Measurements from ENCODE around the gene CLIC1. TPM values are rescaled to one million over a fixed set of nuclear protein-coding genes. Genes with fewer than 3 reads are reported as not detected.

Gene CLIC1
- total and polyA plus RNA-seq, 2 experiments from 2014 or later = 463 to 599 TPM

DNA sequence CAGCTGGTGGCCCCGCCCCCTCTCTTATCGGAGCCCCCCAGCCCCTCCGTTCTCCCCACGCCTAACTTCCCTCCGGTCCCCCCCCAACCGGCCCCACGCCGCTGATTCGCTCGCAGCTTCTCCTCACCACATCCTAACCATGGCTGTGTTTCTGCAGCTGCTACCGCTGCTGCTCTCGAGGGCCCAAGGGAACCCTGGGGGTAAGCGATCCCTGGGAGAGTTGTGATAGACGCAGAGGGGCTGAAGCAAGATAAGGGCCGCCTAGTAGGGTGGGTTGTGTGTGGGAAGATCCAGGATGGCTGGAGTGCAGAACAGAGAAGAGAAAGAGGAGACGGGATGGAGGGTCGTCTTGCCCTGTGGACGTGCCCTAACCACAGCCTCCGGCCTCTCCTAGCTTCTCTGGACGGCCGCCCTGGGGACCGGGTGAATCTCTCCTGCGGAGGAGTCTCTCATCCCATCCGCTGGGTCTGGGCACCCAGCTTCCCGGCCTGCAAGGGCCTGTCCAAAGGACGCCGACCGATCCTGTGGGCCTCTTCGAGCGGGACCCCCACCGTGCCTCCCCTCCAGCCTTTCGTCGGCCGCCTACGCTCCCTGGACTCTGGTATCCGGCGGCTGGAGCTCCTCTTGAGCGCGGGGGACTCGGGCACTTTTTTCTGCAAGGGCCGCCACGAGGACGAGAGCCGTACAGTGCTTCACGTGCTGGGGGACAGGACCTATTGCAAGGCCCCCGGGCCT, 12.9 kb downstream of the CLIC1 start, which contains the start of gene MPIG6B:
MPIG6B (plus strand) TSS at position 129 of the 735 bp plus-strand sequence; CDS start at position 140, 11 bp downstream.
- no peaks in the 10 kb centered on the region for H3K9me3 ChIP-seq (ENCODE audit: low read depth)
- no peaks in the 10 kb centered on the region for H3K4me1 ChIP-seq (ENCODE audit: insufficient read depth)
- no peak for TF ChIP-seq EZH2 (IDR thresholded peaks at IDR 0.05; ENCODE audit: borderline replicate concordance)
- no peak for TF ChIP-seq EZH2phosphoT487 (IDR thresholded peaks at IDR 0.05; ENCODE audit: low read depth, severe bottlenecking, unreplicated experiment)
- TF ChIP-seq, protein P1, sequence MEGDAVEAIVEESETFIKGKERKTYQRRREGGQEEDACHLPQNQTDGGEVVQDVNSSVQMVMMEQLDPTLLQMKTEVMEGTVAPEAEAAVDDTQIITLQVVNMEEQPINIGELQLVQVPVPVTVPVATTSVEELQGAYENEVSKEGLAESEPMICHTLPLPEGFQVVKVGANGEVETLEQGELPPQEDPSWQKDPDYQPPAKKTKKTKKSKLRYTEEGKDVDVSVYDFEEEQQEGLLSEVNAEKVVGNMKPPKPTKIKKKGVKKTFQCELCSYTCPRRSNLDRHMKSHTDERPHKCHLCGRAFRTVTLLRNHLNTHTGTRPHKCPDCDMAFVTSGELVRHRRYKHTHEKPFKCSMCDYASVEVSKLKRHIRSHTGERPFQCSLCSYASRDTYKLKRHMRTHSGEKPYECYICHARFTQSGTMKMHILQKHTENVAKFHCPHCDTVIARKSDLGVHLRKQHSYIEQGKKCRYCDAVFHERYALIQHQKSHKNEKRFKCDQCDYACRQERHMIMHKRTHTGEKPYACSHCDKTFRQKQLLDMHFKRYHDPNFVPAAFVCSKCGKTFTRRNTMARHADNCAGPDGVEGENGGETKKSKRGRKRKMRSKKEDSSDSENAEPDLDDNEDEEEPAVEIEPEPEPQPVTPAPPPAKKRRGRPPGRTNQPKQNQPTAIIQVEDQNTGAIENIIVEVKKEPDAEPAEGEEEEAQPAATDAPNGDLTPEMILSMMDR (IDR thresholded peaks at IDR 0.05; ENCODE audit: poor library complexity) = no peak
- no peaks in the 10 kb centered on the region for H3K9me2 ChIP-seq (replicated peaks; ENCODE audit: insufficient read depth)
- no peaks in the 10 kb centered on the region for H3K27me3 ChIP-seq
- peaks cover 6% of the 10 kb centered on the region for H4K20me1 ChIP-seq (ENCODE audit: insufficient read depth, poor library complexity, severe bottlenecking)
- no peak within 1 kb of the TSS for H3K4me3 ChIP-seq
- no peak within 1 kb of the TSS for H2AFZ ChIP-seq
- no peak for DNase-seq (ENCODE audit: low spot score)
- H3K79me2 ChIP-seq = peaks cover 7% of the 10 kb centered on the region
- H3K27ac ChIP-seq = no peak within 1 kb of the TSS
- H3K4me2 ChIP-seq = no peak within 1 kb of the TSS
- 94% methylated on average over 46 of the region's 46 CpGs for WGBS (ENCODE audit: low lambda C conversion rate, missing lambda C conversion rate)
- no peaks in the 10 kb centered on the region for H3K36me3 ChIP-seq (replicated peaks; ENCODE audit: insufficient read depth, low read depth)

DNA sequence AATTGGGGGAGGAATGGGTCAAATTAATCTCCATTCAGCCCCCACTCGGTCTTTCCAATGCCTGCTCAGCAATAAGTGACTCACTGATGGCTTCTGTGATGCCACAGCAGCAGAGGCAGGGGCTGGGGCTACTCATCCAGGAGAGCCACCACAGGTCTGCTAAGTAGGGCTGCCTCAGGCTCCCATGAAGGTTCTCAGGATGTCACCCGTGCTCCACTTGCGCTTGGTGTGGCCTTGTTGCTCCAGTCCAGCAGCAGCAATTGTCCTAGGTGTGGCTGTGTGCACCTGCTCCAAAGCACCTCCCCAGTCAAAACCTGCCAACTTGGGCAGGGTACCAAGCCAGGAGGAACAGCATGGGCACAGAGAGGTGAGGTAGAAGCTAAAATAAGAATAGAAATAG, 14.2 kb downstream of the CLIC1 start:
- H3K79me2 ChIP-seq = no peaks in the 10 kb centered on the region

DNA sequence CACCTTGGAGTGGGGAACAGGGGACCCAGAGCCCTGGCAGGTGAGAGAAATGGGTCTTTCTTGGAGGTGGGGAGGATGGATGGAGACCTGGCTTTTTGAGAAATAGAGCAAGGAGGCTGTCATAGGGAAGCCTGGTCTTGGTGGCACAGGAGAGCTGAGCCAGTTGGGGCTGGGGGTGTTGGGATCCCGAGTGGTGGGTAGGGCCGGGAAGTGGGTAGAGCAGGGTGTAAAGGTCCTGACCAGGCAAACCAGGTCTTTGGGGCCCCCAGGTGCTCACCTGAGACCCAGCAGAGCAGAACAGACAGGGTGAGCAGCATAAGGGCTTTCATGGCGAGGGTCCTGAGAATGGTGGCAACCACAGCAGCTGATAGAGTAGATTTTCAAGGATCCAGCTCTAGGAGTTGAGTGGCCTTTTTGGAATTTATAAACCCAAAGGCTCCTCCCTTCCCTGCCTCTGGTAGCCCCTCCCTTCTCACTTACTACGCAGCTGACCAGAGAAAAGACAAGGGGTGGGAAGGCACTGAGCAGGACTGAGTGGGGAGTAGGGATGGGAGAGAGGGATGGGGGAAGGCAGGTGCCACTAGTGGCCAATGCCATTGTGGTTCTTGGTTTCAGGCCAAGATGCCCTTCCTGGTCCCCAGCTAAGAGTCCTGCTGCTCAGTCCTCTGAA, 14.8 kb downstream of the CLIC1 start, which contains the start of gene LY6G6C:
LY6G6C (minus strand) TSS at position 396 of the 670 bp plus-strand sequence; CDS start at position 329, 67 bp downstream.
- Histone ChIP-seq H3K79me2 (no peaks in the 10 kb centered on the region), H2AFZ (no peak within 1 kb of the TSS), H3K4me2 (no peak within 1 kb of the TSS), H4K20me1 (ENCODE audit: insufficient read depth, poor library complexity, severe bottlenecking) (no peaks in the 10 kb centered on the region), H3K4me3 (no peak within 1 kb of the TSS), H3K27ac (no peak within 1 kb of the TSS), H3K9me3 (ENCODE audit: low read depth) (no peaks in the 10 kb centered on the region), H3K9me2 (replicated peaks; ENCODE audit: insufficient read depth) (no peaks in the 10 kb centered on the region), H3K36me3 (replicated peaks; ENCODE audit: insufficient read depth, low read depth) (no peaks in the 10 kb centered on the region), H3K27me3 (no peaks in the 10 kb centered on the region), H3K4me1 (ENCODE audit: insufficient read depth) (no peaks in the 10 kb centered on the region)
- no peak for TF ChIP-seq EZH2 (IDR thresholded peaks at IDR 0.05; ENCODE audit: borderline replicate concordance)
- TF ChIP-seq, protein P1 (IDR thresholded peaks at IDR 0.05; ENCODE audit: poor library complexity) = no peak
- TF ChIP-seq EZH2phosphoT487 (IDR thresholded peaks at IDR 0.05; ENCODE audit: low read depth, severe bottlenecking, unreplicated experiment) = no peak
- DNase-seq (ENCODE audit: low spot score) = no peak
- WGBS (ENCODE audit: low lambda C conversion rate, missing lambda C conversion rate) = 89% methylated on average over 4 of the region's 4 CpGs

More for the DNA sequence above, 14.2 kb downstream of the CLIC1 start:
- no peak for DNase-seq (ENCODE audit: low spot score)
- no peak overlapping the region for H3K27ac ChIP-seq
- H3K4me2 ChIP-seq = no peak overlapping the region
- TF ChIP-seq EZH2 (IDR thresholded peaks at IDR 0.05; ENCODE audit: borderline replicate concordance) (no peak), EZH2phosphoT487 (IDR thresholded peaks at IDR 0.05; ENCODE audit: low read depth, severe bottlenecking, unreplicated experiment) (no peak)
- TF ChIP-seq, protein P1 (IDR thresholded peaks at IDR 0.05; ENCODE audit: poor library complexity) = no peak
- WGBS (ENCODE audit: low lambda C conversion rate, missing lambda C conversion rate) = 91% methylated on average over 3 of the region's 3 CpGs
- H2AFZ ChIP-seq = no peak overlapping the region
- H4K20me1 ChIP-seq (ENCODE audit: insufficient read depth, poor library complexity, severe bottlenecking) = no peaks in the 10 kb centered on the region
- no peaks in the 10 kb centered on the region for H3K27me3 ChIP-seq
- H3K4me1 ChIP-seq (ENCODE audit: insufficient read depth) = no peaks in the 10 kb centered on the region
- no peak overlapping the region for H3K4me3 ChIP-seq
- no peaks in the 10 kb centered on the region for H3K9me2 ChIP-seq (replicated peaks; ENCODE audit: insufficient read depth)
- H3K9me3 ChIP-seq (ENCODE audit: low read depth) = no peaks in the 10 kb centered on the region
- no peaks in the 10 kb centered on the region for H3K36me3 ChIP-seq (replicated peaks; ENCODE audit: insufficient read depth, low read depth)
